ENCODE results near the gene NIPAL3.

NIPAL3 gene

GRCh38 chr1:24374891-24375786 lies 40.5 kb upstream of the NIPAL3 start:
- no peak overlapping the region for H3K4me3 ChIP-seq (ENCODE audit: control insufficient read depth, low read depth, low read length)
- no peak for DNase-seq (ENCODE audit: low read depth)
- TF ChIP-seq, protein P1, sequence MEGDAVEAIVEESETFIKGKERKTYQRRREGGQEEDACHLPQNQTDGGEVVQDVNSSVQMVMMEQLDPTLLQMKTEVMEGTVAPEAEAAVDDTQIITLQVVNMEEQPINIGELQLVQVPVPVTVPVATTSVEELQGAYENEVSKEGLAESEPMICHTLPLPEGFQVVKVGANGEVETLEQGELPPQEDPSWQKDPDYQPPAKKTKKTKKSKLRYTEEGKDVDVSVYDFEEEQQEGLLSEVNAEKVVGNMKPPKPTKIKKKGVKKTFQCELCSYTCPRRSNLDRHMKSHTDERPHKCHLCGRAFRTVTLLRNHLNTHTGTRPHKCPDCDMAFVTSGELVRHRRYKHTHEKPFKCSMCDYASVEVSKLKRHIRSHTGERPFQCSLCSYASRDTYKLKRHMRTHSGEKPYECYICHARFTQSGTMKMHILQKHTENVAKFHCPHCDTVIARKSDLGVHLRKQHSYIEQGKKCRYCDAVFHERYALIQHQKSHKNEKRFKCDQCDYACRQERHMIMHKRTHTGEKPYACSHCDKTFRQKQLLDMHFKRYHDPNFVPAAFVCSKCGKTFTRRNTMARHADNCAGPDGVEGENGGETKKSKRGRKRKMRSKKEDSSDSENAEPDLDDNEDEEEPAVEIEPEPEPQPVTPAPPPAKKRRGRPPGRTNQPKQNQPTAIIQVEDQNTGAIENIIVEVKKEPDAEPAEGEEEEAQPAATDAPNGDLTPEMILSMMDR (IDR thresholded peaks at IDR 0.05; ENCODE audit: control insufficient read depth, insufficient read depth, low read depth, low read length, missing control alignments) = no peak

DNA sequence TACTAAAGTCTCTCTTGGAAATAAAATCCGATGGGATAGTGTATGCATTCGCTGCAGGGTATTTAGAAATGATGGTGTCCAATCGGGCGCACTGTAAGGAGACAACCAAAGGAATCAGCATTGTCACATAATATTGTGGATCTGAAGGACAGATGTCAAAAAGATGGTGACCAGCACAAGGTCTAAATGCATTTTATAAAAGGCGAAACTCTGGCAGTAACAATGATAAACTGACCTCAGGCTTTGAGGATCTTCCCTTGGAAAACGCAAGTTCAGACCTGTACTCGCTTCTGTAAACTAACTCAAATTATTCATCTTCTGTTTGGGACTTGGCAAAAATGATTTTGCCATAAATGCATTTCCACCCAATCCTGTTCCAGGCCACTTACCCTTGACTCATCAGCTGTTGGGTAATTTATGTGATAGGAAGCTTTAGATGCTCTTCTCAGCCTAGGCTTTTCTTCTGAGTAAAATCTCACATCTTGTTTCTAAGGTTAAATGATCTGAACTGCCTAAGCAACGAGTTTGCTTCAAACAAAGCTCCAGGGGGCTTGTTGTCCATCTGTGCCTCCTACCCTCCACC lies 35.8 kb upstream of the NIPAL3 start:
- DNase-seq (ENCODE audit: low read depth) = no peak
- no peak overlapping the region for H3K4me3 ChIP-seq (ENCODE audit: control insufficient read depth, low read depth, low read length)
- TF ChIP-seq, protein P1 (IDR thresholded peaks at IDR 0.05; ENCODE audit: control insufficient read depth, insufficient read depth, low read depth, low read length, missing control alignments) = no peak

DNA sequence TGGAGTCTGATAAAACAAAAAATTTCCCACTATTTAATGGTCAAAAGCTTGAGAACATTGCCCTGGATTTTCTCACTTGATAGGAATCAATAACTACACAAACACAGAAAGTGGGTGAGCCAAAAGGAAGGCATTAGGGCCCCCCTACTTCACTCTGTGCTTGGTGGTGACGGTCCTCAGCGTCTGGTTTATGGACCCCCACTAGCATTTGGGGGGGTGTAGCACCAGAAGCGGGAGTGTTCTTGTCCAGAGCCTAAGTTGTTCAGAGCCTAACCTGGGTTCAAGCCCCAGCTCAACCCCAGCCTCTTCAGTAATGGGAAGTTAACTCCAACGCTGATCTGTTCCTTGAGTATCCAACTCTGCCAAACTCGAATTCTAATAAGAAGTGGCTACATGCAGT lies 35.1 kb upstream of the NIPAL3 start:
- H3K4me3 ChIP-seq (ENCODE audit: control insufficient read depth, low read depth, low read length) = no peak overlapping the region
- TF ChIP-seq, protein P1 (IDR thresholded peaks at IDR 0.05; ENCODE audit: control insufficient read depth, insufficient read depth, low read depth, low read length, missing control alignments) = no peak
- DNase-seq (ENCODE audit: low read depth) = no peak

GRCh38 chr1:24381256-24381655 lies 34.3 kb upstream of the NIPAL3 start:
- DNase-seq (ENCODE audit: low read depth) = no peak
- TF ChIP-seq, protein P1 (IDR thresholded peaks at IDR 0.05; ENCODE audit: control insufficient read depth, insufficient read depth, low read depth, low read length, missing control alignments) = no peak
- no peak overlapping the region for H3K4me3 ChIP-seq (ENCODE audit: control insufficient read depth, low read depth, low read length)

DNA sequence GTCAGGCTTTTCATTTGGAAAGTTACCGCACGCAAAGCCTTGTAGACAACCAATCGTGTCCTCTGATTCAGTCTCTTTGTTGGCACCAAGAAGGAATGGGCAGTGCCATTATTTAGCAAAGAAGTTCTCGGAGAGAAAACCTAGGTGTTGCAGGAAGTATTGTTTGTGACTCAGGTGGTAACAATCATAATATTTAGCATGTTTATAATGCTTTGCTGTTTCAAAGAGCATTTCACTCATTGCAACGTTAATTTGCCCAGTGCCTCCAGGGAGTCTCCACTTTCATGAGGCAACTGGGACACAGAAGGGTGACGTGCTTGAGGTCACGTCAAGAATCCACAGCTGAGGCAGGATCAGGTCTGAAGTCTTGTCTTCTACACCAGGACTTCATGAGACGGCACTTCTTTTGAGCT lies 33.4 kb upstream of the NIPAL3 start:
- DNase-seq (ENCODE audit: low read depth) = no peak
- TF ChIP-seq, protein P1 (IDR thresholded peaks at IDR 0.05; ENCODE audit: control insufficient read depth, insufficient read depth, low read depth, low read length, missing control alignments) = no peak
- H3K4me3 ChIP-seq (ENCODE audit: control insufficient read depth, low read depth, low read length) = no peak overlapping the region

DNA sequence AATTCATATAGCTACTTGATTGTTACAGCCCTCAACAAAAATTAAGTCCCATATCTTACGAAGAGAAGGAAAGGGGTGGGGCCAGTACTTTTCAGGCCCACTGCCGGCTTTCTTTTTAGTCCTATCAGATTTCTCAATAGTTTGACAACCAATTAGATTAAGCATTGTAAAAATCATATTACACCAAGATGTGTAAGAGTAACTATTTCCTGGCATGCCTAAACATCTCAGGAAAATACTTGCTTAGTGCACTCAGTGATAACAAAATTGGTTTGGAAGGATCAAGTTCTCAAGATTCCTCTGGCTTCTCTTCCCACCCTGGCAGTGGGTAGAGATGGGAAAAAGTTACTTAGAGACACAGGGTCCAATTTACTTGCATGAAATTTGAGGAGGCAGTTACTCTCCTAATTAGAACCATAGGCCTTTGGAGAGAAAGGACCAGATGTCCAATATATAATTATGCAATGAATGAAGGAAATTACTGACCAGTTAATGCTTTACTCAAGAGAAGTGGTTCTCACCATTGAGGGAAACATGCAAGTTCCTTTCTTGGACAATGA lies 32.1 kb upstream of the NIPAL3 start:
- TF ChIP-seq, protein P1 (IDR thresholded peaks at IDR 0.05; ENCODE audit: control insufficient read depth, insufficient read depth, low read depth, low read length, missing control alignments) = no peak
- DNase-seq (ENCODE audit: low read depth) = no peak

More for the DNA sequence above, 32.1 kb upstream of the NIPAL3 start:
- H3K4me3 ChIP-seq (ENCODE audit: control insufficient read depth, low read depth, low read length) = no peak overlapping the region

Data from AG09309 (cell line).